ENCODE results near the gene AGPAT3.

The AGPAT3 gene

GRCh38 chr21:43866659-43867331 is 1.8 kb downstream of the AGPAT3 start:
- TF ChIP-seq CTCF (IDR thresholded peaks at IDR 0.05; ENCODE audit: poor library complexity, severe bottlenecking): no peak
- H3K27me3 ChIP-seq (ENCODE audit: insufficient read depth, poor library complexity, severe bottlenecking): no peaks in the 10 kb centered on the region
- ATAC-seq (ENCODE audit: low read depth) (peak; percentile 35), DNase-seq (ENCODE audit: low spot score) (no peak)
- H3K27ac ChIP-seq (ENCODE audit: poor library complexity, severe bottlenecking): peak overlapping the region; percentile 79
- H3K4me3 ChIP-seq (ENCODE audit: severe bottlenecking): peak overlapping the region; percentile 96
- H3K4me1 ChIP-seq (ENCODE audit: insufficient read depth, poor library complexity, severe bottlenecking): peaks cover 24% of the 10 kb centered on the region
- H3K36me3 ChIP-seq (ENCODE audit: low read depth): peaks cover 38% of the 10 kb centered on the region
- no peaks in the 10 kb centered on the region for H3K9me3 ChIP-seq (ENCODE audit: severe bottlenecking)

GRCh38 chr21:43867332-43867703 is 2.3 kb downstream of the AGPAT3 start:
- Histone ChIP-seq H3K4me1 (ENCODE audit: insufficient read depth, poor library complexity, severe bottlenecking) (peaks cover 24% of the 10 kb centered on the region), H3K4me3 (ENCODE audit: severe bottlenecking) (peak overlapping the region; percentile 96), H3K27me3 (ENCODE audit: insufficient read depth, poor library complexity, severe bottlenecking) (no peaks in the 10 kb centered on the region), H3K9me3 (ENCODE audit: severe bottlenecking) (no peaks in the 10 kb centered on the region), H3K27ac (ENCODE audit: poor library complexity, severe bottlenecking) (peak overlapping the region; percentile 79), H3K36me3 (ENCODE audit: low read depth) (peaks cover 38% of the 10 kb centered on the region)
- ATAC-seq (ENCODE audit: low read depth) (no peak), DNase-seq (ENCODE audit: low spot score) (no peak)
- TF ChIP-seq CTCF (IDR thresholded peaks at IDR 0.05; ENCODE audit: poor library complexity, severe bottlenecking): no peak

GRCh38 chr21:43867948-43868347 is 2.9 kb downstream of the AGPAT3 start:
- TF ChIP-seq CTCF (IDR thresholded peaks at IDR 0.05; ENCODE audit: poor library complexity, severe bottlenecking): no peak
- H3K27me3 ChIP-seq (ENCODE audit: insufficient read depth, poor library complexity, severe bottlenecking): no peaks in the 10 kb centered on the region
- H3K9me3 ChIP-seq (ENCODE audit: severe bottlenecking): no peaks in the 10 kb centered on the region
- H3K4me1 ChIP-seq (ENCODE audit: insufficient read depth, poor library complexity, severe bottlenecking): peaks cover 24% of the 10 kb centered on the region
- no peak for DNase-seq (ENCODE audit: low spot score)
- ATAC-seq (ENCODE audit: low read depth): no peak
- H3K4me3 ChIP-seq (ENCODE audit: severe bottlenecking): no peak overlapping the region
- H3K36me3 ChIP-seq (ENCODE audit: low read depth): peaks cover 41% of the 10 kb centered on the region
- no peak overlapping the region for H3K27ac ChIP-seq (ENCODE audit: poor library complexity, severe bottlenecking)

GRCh38 chr21:43868461-43868860 is 3.4 kb downstream of the AGPAT3 start:
- Histone ChIP-seq H3K4me1 (ENCODE audit: insufficient read depth, poor library complexity, severe bottlenecking) (peaks cover 24% of the 10 kb centered on the region), H3K4me3 (ENCODE audit: severe bottlenecking) (no peak overlapping the region), H3K9me3 (ENCODE audit: severe bottlenecking) (no peaks in the 10 kb centered on the region), H3K27ac (ENCODE audit: poor library complexity, severe bottlenecking) (no peak overlapping the region), H3K36me3 (ENCODE audit: low read depth) (peaks cover 42% of the 10 kb centered on the region), H3K27me3 (ENCODE audit: insufficient read depth, poor library complexity, severe bottlenecking) (no peaks in the 10 kb centered on the region)
- ATAC-seq (ENCODE audit: low read depth) (peak; percentile 42; the same call in 1 of the 3 replicates), DNase-seq (ENCODE audit: low spot score) (no peak)
- no peak for TF ChIP-seq CTCF (IDR thresholded peaks at IDR 0.05; ENCODE audit: poor library complexity, severe bottlenecking)

Measured in RWPE2 (cell line).